ENCODE measurements around the gene MMUT. TPM values are rescaled to one million over a fixed set of nuclear protein-coding genes. Genes with fewer than 3 reads are reported as not detected.

The MMUT gene
- total RNA-seq, 1 experiment from 2014 or later, result 17.5 TPM

DNA sequence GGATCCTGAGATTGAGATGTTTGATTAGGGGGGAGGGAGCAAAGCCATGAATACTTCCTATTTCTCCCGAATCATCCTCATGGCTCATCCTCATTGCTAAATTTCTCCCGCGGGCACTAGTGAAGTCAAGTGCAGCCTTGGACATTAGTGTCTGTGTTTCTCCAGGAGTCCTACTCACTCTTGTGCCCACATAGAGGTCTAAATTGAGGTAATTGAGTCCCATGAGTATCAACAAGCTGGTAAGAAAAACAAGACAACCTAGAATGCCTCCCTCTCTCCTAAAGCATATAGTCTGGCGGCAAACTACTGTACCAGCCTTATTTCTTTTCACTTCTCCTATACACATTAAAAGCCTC, 537 bp upstream of the MMUT start:
- peak overlapping the region; percentile 89 for H3K4me3 ChIP-seq
- no peak for DNase-seq
- no peak for TF ChIP-seq EZH2 (IDR thresholded peaks at IDR 0.05; ENCODE audit: low read depth)
- TF ChIP-seq, protein P1, sequence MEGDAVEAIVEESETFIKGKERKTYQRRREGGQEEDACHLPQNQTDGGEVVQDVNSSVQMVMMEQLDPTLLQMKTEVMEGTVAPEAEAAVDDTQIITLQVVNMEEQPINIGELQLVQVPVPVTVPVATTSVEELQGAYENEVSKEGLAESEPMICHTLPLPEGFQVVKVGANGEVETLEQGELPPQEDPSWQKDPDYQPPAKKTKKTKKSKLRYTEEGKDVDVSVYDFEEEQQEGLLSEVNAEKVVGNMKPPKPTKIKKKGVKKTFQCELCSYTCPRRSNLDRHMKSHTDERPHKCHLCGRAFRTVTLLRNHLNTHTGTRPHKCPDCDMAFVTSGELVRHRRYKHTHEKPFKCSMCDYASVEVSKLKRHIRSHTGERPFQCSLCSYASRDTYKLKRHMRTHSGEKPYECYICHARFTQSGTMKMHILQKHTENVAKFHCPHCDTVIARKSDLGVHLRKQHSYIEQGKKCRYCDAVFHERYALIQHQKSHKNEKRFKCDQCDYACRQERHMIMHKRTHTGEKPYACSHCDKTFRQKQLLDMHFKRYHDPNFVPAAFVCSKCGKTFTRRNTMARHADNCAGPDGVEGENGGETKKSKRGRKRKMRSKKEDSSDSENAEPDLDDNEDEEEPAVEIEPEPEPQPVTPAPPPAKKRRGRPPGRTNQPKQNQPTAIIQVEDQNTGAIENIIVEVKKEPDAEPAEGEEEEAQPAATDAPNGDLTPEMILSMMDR (conservative IDR thresholded peaks at IDR 0.05), result no peak
- ChIA-PET POLR2A (ENCODE audit: unreplicated experiment) (no interaction called here), CTCF (no interaction called here)
- no peaks in the 10 kb centered on the region for H3K9me2 ChIP-seq (ENCODE audit: insufficient read depth)
- H3K27me3 ChIP-seq (ENCODE audit: insufficient read depth, low read depth), result no peaks in the 10 kb centered on the region
- peak overlapping the region; percentile 58 for H3K27ac ChIP-seq
- peak overlapping the region; percentile 97 for H3K4me2 ChIP-seq
- no peaks in the 10 kb centered on the region for H3F3A ChIP-seq (ENCODE audit: insufficient read depth, low read depth)
- peaks cover 18% of the 10 kb centered on the region for H3K4me1 ChIP-seq (replicated peaks; ENCODE audit: insufficient read depth)
- no peaks in the 10 kb centered on the region for H3K9me3 ChIP-seq (ENCODE audit: insufficient read depth, low read depth)
- H3K79me2 ChIP-seq (ENCODE audit: low read depth), result peaks cover 66% of the 10 kb centered on the region
- H2AFZ ChIP-seq, result peak overlapping the region; percentile 100
- H4K20me1 ChIP-seq (ENCODE audit: insufficient read depth), result no peaks in the 10 kb centered on the region
- BruUV-seq (replicated peaks), result TSS peak; percentile 84
- no peaks in the 10 kb centered on the region for H3K36me3 ChIP-seq (ENCODE audit: low read depth)
- intact Hi-C loops (cut with micrococcal nuclease; ENCODE audit: unreplicated experiment), result loop anchor here (5.0 kb wide), 1 partner anchor 144 kb away; no protein-coding TSS in a partner anchor

DNA sequence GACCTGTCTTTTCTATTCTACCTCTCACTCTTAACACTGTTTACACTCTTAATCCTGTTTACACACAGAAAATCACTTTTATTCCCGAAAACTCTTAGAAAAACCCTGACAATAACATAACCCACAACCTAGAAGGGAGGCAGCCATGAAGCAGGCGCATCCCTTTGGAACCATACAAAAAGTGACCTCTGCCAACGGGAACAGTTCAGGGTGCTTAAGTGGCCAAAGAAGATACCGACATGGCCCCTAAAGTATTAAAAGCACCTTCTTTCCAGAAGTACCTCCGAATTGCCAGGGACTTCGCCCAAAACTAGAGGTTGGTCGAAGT, 490 bp downstream of the MMUT start:
- Histone ChIP-seq H3K9me3 (ENCODE audit: insufficient read depth, low read depth) (no peaks in the 10 kb centered on the region), H2AFZ (peak overlapping the region; percentile 100), H3K27me3 (ENCODE audit: insufficient read depth, low read depth) (no peaks in the 10 kb centered on the region), H3K9me2 (ENCODE audit: insufficient read depth) (no peaks in the 10 kb centered on the region), H3K27ac (peak overlapping the region; percentile 58), H3K4me3 (peak overlapping the region; percentile 89), H3F3A (ENCODE audit: insufficient read depth, low read depth) (no peaks in the 10 kb centered on the region), H3K36me3 (ENCODE audit: low read depth) (peaks cover 5% of the 10 kb centered on the region; the same call in 1 of the 2 replicates), H3K4me1 (replicated peaks; ENCODE audit: insufficient read depth) (peaks cover 18% of the 10 kb centered on the region), H3K79me2 (ENCODE audit: low read depth) (peaks cover 59% of the 10 kb centered on the region), H4K20me1 (ENCODE audit: insufficient read depth) (no peaks in the 10 kb centered on the region), H3K4me2 (peak overlapping the region; percentile 98)
- CTCF ChIA-PET, result no interaction called here
- POLR2A ChIA-PET (ENCODE audit: unreplicated experiment), result no interaction called here
- intact Hi-C loops (cut with micrococcal nuclease; ENCODE audit: unreplicated experiment), result loop anchor here (5.0 kb wide), 1 partner anchor 145 kb away; no protein-coding TSS in a partner anchor
- no peak for TF ChIP-seq EZH2 (IDR thresholded peaks at IDR 0.05; ENCODE audit: low read depth)
- TF ChIP-seq, protein P1 (conservative IDR thresholded peaks at IDR 0.05), result no peak
- BruUV-seq (replicated peaks), result TSS peak; percentile 60
- no peak for DNase-seq

DNA sequence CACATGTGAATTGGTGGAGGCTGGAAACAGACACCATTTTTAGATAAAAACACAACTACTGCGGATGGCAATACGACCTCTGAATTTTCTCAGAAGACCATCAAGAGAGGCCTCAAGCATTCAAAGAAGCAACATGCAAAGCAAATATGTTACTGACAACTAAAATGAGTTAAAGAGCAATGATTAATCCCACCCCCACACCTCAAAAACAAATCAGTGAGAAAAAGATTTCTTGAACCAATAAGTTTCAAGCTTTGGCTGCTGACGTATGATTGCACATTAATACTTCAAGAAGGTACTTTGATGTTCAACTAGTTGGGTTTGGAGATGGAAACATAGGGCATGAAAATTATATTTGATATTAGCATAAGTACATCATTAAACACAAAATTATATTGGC, 982 bp downstream of the MMUT start:
- no peaks in the 10 kb centered on the region for H4K20me1 ChIP-seq (ENCODE audit: insufficient read depth)
- no peaks in the 10 kb centered on the region for H3F3A ChIP-seq (ENCODE audit: insufficient read depth, low read depth)
- H3K36me3 ChIP-seq (ENCODE audit: low read depth), result peaks cover 5% of the 10 kb centered on the region; the same call in 1 of the 2 replicates
- H3K79me2 ChIP-seq (ENCODE audit: low read depth), result peaks cover 54% of the 10 kb centered on the region
- ChIA-PET CTCF (no interaction called here), POLR2A (ENCODE audit: unreplicated experiment) (no interaction called here)
- no peaks in the 10 kb centered on the region for H3K9me2 ChIP-seq (ENCODE audit: insufficient read depth)
- H3K9me3 ChIP-seq (ENCODE audit: insufficient read depth, low read depth), result no peaks in the 10 kb centered on the region
- intact Hi-C loops (cut with micrococcal nuclease; ENCODE audit: unreplicated experiment), result loop anchor here (5.0 kb wide), 1 partner anchor 145 kb away; no protein-coding TSS in a partner anchor
- H2AFZ ChIP-seq, result peak overlapping the region; percentile 100
- TF ChIP-seq, protein P1 (conservative IDR thresholded peaks at IDR 0.05), result no peak
- no peak for TF ChIP-seq EZH2 (IDR thresholded peaks at IDR 0.05; ENCODE audit: low read depth)
- no peaks in the 10 kb centered on the region for H3K27me3 ChIP-seq (ENCODE audit: insufficient read depth, low read depth)
- no peak for DNase-seq
- peaks cover 18% of the 10 kb centered on the region for H3K4me1 ChIP-seq (replicated peaks; ENCODE audit: insufficient read depth)
- no TSS peak for BruUV-seq (replicated peaks)
- peak overlapping the region; percentile 98 for H3K4me2 ChIP-seq
- H3K27ac ChIP-seq, result no peak overlapping the region
- peak overlapping the region; percentile 89 for H3K4me3 ChIP-seq

All from PC-9 (cell line).